ENCODE data around the gene CREB1.
A peak's percentile ranks its signal among the peaks of the same experiment; 100 is the strongest.

The CREB1 gene

DNA sequence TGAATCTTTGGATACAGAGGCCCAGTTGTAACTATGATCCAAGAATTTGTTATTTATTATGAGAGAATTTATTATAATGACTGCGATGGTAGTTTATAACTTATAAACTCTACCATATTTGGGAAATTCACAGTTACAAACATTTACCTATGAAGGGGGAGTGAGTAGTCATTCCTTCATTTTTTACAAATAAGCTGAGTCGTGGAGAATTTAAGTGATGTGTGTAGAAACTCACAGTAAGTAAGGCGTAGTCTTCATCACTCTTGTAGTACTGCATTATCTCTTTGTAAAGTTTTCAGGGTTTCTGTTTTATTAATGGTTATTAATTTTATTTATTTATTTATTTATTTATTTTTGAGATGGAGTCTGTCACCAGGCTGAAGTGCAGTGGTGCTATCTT is 13.5 kb downstream of the CREB1 start:
- DNase-seq (ENCODE audit: low spot score) = no peak

DNA sequence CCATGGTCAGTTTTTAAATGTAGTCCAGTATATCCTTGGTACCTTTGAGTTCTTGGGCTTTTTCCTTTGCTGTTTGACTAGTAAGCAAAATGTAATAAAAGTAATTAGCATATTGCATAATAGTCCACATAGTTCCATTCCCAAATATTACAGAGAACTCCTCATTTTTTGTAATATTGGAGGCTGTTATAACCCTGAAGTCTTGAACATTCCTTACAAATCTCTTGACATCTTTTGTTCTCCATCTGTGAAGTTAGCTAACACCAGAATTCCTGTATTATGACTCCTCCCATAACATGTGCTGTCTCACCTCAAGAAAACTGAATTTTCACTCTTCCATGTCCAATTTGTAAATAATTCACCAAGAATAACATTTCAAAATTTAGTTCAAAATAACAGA is 17.1 kb downstream of the CREB1 start:
- no peak for DNase-seq (ENCODE audit: low spot score)

DNA sequence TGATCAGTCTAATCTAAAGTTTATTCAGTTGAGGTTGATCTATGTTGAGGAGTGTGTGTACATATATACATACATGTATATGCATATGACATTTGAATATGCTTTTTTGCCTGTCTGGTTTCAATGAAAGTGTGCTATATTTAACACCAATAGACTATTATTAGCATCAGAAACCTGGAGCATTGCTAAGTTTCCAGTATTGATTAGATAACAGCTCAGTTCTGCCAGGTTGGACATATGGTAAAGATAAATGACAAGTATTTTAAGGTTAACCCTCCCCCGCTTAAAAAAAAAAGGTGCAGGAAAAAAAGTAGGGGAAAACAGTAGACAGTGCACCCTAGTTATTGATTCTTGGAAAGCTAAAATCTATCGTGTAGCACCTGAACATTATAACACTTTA is 19.4 kb downstream of the CREB1 start:
- no peak for DNase-seq (ENCODE audit: low spot score)

DNA sequence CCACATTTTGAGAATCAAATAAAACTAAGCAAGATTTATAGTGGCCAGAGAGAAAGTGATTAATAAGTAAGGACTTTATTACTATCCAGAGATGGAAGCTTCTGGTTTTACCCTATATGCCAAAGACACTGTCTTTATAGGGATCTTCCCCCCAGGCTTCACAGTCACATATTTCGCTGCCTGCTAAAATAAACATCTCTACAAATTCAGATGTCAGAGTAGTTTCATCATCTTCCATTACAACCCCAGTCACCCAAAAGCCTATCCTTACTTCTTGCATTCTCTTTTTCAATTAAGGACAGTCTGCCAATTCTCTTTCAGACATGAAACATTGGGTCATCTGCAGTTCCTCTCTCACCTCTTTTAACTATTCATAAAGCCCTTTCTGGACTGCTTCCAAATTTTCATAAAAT is 28.3 kb downstream of the CREB1 start:
- peak; percentile 40 for DNase-seq (ENCODE audit: low spot score)

DNA sequence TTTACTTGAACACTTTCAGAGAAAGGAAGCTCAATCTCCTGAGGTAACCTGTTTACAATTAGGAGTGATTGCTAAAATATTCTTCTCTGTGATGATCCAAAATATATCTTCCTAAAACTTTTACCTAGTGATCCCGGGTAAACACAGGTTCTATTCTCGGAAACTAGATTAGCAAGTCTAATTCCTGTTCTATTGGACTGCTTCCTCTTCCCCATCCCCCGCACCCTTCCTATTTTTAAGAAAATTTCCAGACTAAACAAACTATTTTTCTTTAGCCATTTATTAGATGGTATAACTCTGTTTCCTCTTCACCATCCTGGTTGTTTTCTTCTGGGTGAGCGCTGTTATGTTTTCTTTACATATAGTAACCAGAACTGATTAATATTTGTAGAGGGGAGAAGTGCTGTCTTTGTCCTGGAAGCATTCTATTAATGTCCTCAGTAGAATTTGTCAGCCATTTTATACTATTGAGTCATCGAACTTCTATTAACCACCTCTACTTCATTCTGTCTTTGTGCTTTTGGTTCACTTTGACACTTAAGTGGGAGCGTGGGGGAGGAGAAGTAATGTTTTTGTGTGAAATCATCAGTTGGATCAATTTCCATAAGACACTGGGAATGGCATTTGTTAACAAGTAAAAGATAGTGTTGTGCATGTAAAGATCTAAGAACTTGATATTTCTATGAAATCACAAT is 31.8 kb downstream of the CREB1 start:
- no peak for DNase-seq (ENCODE audit: low spot score)

DNA sequence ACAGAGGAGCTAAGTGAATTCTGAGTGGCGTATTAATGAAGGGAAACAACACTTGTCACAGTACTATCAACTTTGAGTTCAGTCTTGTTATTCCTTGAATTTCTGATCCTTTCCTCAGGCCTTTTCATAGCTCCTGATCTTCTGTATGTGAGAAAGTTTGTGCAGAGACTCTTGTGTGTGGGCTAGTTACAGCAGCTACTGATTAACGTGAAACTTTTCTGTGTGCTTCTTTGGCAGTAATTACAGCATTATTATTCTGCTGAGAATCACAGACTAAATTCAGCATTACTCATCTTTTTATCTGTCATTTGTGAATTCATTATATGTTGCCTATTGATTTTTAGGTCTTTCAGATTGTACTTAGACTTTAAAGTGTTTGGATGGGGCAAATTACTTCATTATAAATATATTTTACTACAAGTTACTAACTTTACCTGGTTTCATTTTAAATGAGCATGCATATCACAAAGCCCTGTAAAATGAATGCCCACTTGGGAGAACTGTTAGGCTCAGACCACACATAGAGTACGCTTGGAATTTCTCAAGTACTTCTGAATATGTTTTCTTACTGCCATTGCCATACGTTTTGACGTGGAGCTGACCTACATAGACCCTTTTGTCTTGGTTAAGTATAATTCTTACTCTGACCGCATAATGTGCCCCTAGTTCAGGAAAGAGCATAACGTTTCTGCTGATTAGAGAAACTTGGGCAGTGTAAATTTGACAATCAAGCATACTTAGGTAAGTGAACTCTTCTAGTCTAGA is 36.2 kb downstream of the CREB1 start:
- no peak for DNase-seq (ENCODE audit: low spot score)

DNA sequence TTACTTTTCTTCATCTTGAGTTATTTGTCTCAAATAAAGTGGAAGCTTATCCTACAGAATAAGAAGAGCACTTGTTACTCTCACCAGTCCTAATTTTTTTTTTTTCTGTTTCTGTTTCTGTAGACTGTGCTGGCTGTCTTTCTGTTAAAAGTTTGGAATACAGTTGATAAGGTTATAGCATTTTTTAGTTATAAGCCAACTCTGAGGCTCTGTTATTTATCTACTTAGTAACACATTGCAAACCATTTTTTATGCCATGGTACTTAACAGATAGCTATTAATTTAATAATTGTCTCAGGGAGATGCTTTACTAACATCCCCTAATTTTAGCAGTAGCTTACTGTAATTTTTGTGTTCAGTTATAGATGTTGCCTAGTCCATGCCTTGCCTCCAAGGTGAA is 37.9 kb downstream of the CREB1 start:
- DNase-seq (ENCODE audit: low spot score) = no peak

DNA sequence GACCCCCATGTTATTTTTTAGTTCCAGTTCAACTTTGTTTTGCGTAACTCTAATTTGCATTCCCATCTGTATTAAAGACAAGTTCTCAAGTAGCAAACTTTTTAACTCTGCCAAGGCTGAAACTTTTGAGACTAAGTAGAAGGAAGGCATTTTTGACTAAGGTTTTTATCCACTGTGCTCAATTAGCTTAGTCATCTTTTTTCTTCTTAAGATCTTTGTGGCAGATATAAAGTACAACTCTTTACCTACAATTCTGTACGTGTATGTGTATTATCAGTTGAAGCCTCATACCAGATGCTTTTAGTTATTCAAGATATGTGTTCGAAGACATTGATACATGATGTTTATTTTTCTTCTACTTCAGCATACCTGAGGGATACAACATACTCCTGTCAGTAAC is 41.6 kb downstream of the CREB1 start:
- no peak for DNase-seq (ENCODE audit: low spot score)

DNA sequence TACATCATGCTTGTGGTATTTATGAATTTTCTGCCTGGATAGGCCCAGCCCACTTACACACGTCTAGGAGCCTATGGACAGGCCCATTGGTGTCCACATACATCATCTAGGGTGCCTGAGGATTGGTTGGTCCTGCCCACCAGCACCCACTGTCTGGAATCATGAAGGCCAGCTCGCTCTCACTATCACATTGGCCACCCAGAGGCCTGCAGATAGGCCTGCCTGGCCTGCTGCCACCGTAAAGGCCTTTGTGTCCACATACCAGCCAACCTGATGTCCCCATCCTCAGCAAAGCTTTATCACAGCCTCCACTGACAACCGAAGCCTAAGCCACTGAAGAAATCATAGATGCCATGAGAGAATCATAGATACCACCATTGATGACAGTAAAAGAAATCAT is 55.2 kb downstream of the CREB1 start:
- DNase-seq (ENCODE audit: low spot score) = no peak

DNA sequence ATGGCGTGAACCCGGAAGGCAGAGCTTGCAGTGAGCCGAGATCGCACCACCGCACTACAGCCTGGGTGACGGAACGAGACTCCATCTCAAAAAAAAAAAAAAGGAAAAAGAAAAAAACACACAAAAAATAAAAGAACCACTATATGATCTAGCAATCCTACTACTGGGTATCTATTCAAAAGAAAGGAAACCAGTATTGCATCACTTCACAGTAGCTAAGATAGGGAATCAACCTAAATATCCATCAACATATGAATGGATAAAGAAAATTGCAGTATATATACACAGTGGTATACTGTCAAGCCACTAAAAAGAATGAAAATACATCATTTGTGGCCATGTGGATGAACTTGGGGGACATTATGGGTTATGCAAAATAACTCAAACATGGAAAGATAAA is 57.5 kb downstream of the CREB1 start:
- DNase-seq (ENCODE audit: low spot score) = no peak

DNA sequence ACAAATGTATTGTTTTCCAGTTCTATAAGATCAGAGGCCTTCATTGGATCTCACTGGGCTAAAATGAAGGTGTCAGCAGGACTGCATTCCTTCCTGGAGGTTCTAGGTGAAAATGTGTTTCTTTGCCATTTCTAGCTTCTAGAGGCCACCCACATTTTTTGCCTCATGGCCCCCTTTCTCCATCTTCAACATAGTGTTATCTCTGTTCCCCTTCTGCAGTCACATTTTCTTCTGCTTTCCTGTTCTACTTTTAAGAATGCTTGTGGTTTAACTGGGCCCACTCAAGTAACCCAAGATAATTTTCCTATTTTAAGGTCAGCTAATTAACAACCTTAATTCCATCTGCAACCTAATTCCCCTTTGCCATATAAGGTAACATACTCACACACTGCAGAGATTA is 59.4 kb downstream of the CREB1 start:
- no peak for DNase-seq (ENCODE audit: low spot score)

DNA sequence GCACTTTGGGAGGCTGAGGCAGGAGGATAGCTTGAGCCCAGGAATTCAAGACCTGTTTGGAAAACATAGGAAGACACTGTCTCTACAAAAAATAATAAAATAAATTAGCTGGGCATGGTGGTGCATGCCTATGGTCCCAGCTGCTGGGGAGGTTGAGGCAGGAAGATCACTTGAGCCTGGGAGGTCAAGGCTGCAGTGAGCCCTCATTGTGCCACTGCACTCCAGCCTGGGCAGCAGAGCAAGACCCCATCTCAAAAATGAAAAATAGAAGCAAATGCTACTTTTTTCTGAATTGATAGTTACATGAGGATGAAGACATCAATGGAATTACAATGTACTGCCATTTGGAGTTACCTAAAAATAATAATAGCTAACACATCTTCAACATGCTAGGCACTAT is 63.5 kb downstream of the CREB1 start:
- DNase-seq (ENCODE audit: low spot score) = no peak

DNA sequence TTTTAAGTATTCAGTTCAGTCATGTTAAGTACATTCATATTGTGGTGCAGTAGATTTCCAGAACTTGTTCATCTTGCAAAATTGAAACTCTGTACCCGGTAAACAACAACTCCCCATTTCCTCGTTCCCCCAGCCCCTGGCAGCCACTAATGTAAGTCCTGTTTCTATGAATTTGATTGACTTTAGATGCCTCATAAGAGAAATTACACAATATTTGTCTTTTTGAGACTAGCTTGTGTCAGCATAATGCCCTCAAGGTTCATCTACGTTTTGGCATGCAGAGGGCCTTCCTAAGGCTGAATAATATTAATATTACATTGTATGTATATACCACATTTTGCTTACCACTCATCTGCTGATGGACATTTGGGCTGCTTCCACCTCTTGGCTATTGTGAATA is 64.5 kb downstream of the CREB1 start:
- no peak for DNase-seq (ENCODE audit: low spot score)

DNA sequence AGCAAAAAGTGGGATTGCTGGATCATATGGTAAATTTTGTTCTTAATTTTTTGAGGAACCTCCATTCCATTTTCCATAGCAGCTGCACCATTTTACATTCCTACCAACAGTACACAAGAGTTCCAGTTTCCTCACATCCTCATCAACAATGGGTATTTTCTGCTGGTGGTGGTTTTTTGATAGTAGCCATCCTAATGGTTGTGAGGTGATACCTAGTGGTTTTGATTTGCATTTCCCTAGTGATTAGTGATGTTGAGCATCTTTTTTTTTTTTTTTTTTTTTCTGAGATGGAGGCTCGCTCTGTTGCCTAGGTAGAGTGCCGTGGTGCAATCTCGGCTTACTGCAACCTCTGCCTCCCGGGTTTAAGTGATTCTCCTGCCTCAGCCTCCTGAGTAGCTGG is 65.0 kb downstream of the CREB1 start:
- DNase-seq (ENCODE audit: low spot score) = no peak

DNA sequence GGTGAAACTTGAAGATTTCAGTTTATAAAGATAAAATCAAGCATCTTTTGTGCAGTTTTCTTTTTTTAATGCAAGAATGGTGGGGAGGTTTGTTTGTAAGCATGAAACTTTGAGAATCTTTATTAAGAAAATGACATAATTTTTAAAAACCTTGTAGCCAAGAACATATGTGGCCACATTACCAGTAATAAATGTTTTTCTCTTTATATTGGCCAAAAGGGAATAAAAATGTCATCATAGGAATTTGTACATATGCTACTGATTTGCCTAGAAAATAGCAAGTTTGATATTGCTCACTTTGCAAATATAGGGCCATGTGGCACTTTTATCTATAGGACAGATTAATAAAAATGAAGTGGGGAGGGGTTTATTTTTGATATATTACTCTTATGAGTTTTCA is 69.9 kb downstream of the CREB1 start:
- DNase-seq (ENCODE audit: low spot score) = no peak

DNA sequence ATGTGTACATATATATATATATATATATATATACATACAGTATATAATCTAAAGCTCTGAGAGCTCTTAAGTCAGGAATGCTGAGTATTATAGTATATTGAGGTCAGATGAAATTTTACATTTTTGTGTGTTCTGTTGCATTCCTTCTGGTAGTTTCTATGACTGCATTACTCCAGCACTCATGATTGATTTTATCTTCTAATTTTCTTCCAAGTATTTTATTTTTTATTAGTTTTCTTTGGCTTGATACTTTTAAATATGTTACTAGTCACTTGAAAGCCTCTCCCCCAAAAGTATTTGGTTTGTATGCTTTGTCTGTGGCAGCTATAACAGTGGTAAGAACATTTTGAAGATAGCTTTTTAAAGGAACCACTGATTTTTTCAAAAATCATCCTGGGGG is 70.5 kb downstream of the CREB1 start:
- peak; percentile 12 for DNase-seq (ENCODE audit: low spot score)

DNA sequence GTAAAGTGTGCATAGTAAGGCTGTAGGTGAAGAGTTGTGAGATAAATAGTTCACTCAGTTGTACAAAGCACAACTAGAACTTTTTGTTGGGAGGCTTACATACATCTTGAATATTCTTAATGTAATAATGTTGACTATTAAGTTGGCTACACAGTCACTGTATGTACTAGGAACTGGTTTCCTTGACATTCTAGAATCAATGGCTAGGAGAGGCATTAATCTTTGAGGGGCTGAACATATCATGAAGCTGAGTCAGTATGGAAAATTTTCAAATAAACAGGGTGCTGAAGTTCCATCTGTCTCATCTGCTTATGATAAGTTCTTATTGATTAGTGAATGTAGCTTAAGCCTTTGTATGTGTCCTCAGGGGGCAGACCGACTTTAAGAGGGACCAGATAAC is 72.0 kb downstream of the CREB1 start:
- DNase-seq (ENCODE audit: low spot score) = no peak

DNA sequence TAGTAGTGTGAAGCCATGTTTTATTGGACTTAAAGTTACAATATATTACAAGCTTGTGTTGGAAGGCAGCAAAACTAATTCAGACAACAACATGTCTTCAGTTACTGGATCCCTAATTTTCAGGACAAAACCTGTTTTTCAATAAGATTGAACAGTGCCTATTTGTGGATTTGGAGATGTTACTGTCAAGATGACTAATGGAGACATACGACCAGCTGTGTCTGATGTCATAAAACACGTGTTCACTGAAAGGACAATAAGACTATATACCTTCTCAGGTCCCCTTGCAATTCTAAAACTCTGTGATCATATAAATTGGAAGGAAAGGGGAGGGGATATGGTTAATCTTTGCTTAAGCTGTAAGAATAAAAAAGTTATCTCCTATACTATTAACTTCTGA is 73.7 kb downstream of the CREB1 start:
- DNase-seq (ENCODE audit: low spot score) = no peak

DNA sequence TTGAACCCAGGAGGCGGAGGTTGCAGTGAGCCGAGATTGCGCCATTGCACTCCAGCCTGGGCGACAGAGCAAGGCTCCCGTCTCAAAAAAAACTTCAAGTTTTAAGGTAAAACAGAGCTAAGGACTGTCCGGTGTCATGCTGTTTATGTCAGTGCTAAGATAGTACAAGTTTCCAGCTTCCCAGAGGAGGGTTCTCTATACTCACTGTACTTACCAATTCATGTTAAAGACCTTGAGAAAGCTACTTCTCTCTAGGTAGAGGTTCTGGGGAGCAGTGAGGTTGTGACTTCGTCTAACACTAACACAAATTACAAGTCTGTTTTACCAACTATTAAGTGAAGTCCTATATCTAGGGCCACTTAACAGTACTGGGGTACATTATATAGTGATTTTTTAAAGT is 76.6 kb downstream of the CREB1 start:
- DNase-seq (ENCODE audit: low spot score) = no peak

DNA sequence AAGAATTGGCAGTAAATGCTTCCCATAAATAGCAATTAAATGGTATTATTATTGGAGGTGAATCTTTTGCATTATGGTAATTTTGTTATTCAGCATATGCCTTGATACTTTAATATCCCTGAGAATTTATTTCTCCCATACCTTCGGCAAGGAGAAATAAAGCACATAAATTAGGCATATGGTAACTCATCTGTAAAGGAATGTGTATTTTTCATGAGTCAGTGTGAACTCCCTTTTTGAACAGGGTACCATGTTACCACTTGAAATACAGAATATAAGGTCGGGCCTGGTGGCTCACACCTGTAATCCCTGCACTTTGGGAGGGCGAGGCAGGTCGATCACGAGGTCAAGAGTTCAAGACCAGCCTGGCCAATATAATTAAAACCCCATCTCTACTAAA is 77.1 kb downstream of the CREB1 start:
- no peak for DNase-seq (ENCODE audit: low spot score)

DNA sequence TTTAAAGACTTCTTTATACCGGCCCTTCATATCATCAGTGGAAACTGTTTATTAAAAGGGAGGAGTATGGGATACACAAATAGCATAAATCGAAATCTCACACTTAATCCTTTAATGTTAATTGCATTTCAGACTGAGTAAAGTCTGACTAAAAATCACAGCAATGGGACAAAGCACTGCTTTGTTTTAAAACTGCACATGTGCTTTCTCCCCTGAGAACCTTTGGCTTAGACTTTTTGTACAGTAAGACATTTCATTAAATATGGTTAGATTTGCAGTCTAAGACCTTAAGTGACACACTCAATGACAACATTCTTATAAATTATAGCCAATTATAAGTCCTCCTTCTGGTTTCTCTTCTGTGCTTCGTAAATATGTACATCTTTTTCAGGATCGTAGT is 83.0 kb downstream of the CREB1 start:
- DNase-seq (ENCODE audit: low spot score) = no peak

DNA sequence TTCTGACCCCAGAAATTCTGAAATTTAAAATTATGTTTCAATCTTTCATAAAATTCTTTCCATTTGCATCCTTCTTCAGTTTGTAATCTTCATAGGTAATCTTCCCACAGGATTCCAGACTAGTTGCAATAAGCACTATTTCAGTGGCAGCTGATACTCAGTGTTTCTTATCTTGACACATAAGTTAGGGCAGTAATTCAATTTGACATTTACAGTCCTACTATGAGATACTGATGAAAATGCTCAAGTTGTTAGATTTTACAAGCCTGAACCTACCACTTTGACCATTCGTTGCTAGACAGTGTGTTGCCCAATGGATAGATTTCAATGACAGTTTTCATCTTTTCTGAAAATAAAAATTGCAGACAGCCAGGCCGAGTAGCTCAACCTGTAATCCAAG is 85.1 kb downstream of the CREB1 start:
- no peak for DNase-seq (ENCODE audit: low spot score)

DNA sequence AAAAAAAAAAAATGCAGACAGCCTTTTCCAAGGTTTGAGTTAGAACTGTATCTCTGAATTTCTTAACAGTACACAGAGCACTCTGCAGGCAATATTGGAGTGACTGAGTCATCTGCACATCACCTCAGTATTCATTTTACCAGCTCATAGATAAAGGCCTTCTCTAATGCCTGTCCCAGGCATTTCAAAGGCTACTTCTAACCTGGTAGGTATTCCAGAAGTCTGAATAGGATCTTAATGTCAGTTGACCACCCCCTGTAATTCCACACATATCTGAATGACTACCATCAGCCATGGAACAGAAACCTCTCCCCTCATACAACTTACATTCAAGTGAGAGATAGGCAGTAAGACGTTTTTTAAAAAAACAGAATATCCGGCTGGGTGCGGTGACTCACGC is 86.4 kb downstream of the CREB1 start:
- no peak for DNase-seq (ENCODE audit: low spot score)

Data from hepatic stellate cell (primary cell).